ENCODE data around the gene MB21D2. TPM values are rescaled to one million over a fixed set of nuclear protein-coding genes. Genes with fewer than 3 reads are reported as not detected.

MB21D2 gene
- total RNA-seq, 1 experiment from 2014 or later = 9.5 TPM

Other genes with a start within 250 kb of the MB21D2 start
- gene FGF12, start 190.3 kb downstream of the MB21D2 start, total RNA-seq (2014; rRNA removed; shearing (Covaris generic)) = 21.8 and 32.5 TPM in 2 replicates